Left colon (tissue), 2 donors: Measurements from ENCODE around the gene OPTN. TPM values are rescaled to one million over a fixed set of nuclear protein-coding genes. Genes with fewer than 3 reads are reported as not detected.
"Not testable (repeated sequence)": the region's sequence is repeated elsewhere in the genome, so short reads cannot be mapped to it uniquely, and the experiment has no call there.

ENCODE experiments used
- ATAC-seq: fragments of 200-7000 bp; cut with Tn5 transposase; one replicate; pipeline ENCODE4 v1.9.1; 2020; ENCODE audit warnings: mild to moderate bottlenecking, moderate library complexity
- DNase-seq, 2 donors: peaks; one replicate each; pipeline ENCODE4 v3.0.0-alpha.2; 2020
- intact Hi-C, 2 donors: fragments of 100-400 bp; cut with DNase I in 1 of 2; cut with micrococcal nuclease in 1 of 2; formaldehyde crosslinking; loops; one replicate each; pipeline versions ENCODE4 v1.11.2 to v1.14.0; 2022; cut with DNase I, micrococcal nuclease
- long read RNA-seq: library from polyadenylated mRNA; unstranded; transcript quantifications from one replicate; pipeline ENCODE4 v2.0.0, GENCODE V29; 2021
- total RNA-seq, 2 donors: library from RNA; stranded (reverse); fragmentation: NEBNext Ultra II Directional; extraction: Animal tissue kit (Norgen Biotek cat#: 25700); gene quantifications; one replicate each; pipeline ENCODE4 v1.2.1, GENCODE V29; 2021
- donor health status: DM: no; HTN: no; CAD: no.
- donor health status: DM: yes; HTN: yes; CAD: no.

Gene OPTN
- 100 to 1,000 TPM in 1 of 2 donors, 10 to 100 TPM in 1; 93.2 to 122 TPM for total RNA-seq
- long read RNA-seq, transcript OPTN-202 (15 exons, 3,400 nt): minor isoform, 18 of 222 reads
- long read RNA-seq, transcript OPTN-203 (16 exons, 3,521 nt): minor isoform, 7 of 222 reads
- long read RNA-seq, transcript OPTN-205 (14 exons, 3,321 nt): major isoform, 75 of 222 reads
- long read RNA-seq, partial matches to known transcripts: 55 of 222 reads
- long read RNA-seq, other reads (novel, unspliced or antisense): 65 of 222 reads

GRCh38 chr10:13099666-13100348 is at the start of gene OPTN:
Gene OPTN, plus strand, starts transcription at chr10:13100163. Its CDS starts 8,960 bp downstream, at chr10:13109123.
- peak; percentile 77 to 86 for DNase-seq
- ATAC-seq: peak; percentile 85
- intact Hi-C loops: no loop called here

DNA sequence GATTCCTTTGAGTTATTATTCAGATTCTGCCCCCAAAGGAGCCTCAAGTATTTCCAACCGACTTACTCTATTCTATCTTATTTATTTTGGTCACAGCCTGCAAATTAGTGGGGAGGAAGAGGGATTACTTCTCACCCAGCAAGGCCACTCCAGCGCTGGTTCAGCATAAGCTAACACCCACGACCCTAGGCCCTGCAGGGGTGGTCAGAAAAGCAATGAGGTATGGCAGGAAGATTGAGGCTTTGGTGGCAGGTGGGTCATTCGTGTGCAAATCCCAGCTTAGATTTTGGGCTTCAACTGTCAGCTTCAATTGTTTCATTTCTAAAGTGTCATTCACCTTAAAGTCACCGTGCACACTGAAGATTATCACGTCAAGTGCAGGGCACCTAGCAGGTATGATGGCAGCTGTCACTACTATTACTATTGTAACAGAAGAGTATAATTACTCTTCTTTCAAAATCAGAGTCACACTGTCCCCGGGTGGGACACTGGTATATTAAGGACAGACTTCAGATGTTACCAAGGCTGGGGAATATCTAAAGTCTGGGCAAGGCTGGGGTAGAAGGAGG is 48.8 kb upstream of the OPTN start:
- DNase-seq (no peak), ATAC-seq (no peak)
- intact Hi-C loops: no loop called here

- DNase-seq, intact Hi-C loops, ATAC-seq: not testable (repeated sequence)
Observed at GRCh38 chr10:13053208-13053607, 46.8 kb upstream of the OPTN start.

DNA sequence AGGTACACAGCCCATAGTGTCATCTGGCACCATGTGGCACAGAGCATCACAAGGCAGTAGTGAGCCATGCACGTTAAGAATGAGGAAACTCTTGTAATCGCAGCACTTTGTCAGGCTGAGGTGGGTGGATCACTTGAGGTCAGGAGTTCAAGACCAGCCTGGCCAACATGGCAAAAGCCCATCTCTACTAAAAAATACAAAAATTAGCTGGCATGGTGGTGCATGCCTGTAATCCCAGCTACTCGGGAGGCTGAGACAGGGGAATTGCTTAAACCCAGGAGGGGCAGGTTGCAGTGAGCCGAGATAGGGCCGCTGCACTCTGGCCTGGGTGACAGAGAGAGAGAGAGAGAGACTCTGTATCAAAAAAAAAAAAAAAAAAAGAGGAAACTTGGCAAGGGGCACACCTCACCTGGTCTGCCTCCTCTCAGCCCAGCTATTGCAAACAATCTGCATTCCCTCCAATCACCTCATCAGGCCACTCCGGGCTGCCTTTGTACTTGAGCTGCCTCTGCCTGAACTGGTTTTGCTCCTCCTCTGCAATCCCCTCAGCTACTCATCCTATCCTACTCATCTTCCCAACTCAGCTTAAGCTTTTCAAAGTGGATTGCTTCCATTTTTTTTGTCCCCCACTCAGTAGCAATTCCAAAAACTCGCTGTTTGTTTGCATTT is 46.0 kb upstream of the OPTN start:
- intact Hi-C loops: no loop called here
- peak; percentile 16 for ATAC-seq

GRCh38 chr10:13054844-13055243 is 45.1 kb upstream of the OPTN start:
- no peak for ATAC-seq
- intact Hi-C loops: no loop called here

More for the DNA sequence above, 46.0 kb upstream of the OPTN start:
- no peak for DNase-seq

DNA sequence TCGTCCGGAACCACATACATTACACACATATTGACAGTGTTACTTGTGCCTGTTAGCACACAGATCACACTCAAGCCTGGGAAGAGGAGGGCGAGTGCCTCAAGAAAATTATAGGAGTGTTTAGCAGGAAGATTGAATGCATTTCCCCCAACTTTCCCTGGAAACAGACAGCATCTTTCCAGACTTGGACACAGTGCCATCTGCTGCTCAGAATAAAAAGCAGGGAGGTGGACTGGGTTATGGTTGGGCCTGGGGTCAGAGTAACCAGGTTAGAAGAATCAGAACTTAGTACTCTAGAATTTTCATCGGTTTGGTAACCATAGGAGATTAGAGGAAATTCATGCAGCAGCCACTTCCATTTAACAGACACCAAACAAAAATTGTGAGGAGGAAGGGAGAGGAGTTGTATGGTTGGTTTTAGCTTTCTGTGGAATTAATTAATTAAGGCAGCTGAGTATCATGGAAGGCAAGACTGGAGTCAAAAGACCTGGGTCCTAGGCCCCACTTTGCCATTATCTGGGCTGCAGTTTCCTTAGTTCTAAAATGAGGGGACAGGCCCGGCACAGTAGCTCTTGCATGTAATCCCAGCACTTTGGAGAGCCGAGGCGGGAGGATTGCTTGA is 43.4 kb upstream of the OPTN start:
- ATAC-seq (no peak), DNase-seq (no peak)
- intact Hi-C loops: no loop called here

More at GRCh38 chr10:13054844-13055243, 45.1 kb upstream of the OPTN start:
- DNase-seq: no peak

DNA sequence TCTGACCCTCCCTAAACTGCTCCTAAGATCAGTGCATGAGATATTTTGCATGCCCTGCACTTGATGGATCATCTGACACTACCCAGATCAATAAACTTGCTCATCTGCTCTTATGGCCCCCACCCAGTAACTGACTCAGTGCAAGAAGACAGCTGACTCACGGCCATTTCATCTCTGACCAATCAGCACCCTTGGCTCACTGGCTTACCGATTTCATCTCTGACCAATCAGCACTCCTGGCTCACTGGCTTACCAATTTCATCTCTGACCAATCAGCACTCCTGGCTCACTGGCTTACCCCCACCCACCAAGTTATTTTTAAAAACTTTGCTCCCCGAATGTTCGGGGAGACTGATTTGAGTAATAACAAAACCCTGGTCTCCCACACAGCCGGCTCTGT is 37.2 kb upstream of the OPTN start:
- intact Hi-C loops: no loop called here
- ATAC-seq (no peak), DNase-seq (no peak)

DNA sequence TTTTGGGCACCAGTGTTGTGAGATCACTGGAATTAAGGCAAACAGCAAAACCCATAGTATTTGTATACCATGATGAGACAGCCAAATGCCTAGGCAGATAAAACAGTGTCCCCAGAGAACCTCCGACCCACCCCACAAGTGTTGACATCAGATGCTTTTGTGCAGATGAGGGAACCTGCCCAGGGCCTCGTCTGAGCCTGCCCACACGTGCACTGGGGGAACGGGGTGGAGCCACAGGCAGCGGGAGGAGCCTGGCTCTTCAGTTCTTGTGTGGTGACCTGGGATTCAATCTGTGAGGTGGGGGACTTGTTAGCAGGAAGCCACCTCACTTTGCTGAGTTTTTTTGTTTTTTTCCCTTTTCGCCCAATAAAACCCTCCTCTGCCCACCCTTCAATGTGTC is 33.4 kb upstream of the OPTN start:
- intact Hi-C loops: no loop called here
- no peak for DNase-seq
- ATAC-seq: no peak

DNA sequence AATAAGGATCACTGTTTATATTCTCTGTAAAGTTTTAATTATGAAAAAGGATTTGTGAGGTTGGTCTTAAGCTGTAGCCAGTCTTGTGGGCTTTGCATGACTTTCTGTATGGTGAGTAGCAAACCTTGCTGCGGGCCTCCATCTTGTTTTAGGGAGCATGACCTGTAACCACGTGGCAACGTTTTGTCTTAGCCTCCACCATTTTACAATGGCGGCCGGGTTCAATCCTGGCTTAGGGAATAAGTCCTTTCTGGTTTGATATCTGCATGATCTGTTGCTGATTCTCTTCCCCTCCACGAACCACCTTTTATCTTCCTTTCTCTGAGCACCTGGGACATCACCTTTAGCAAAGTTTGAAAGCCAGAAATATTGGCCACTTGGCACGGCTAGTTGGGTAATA is 32.5 kb upstream of the OPTN start:
- ATAC-seq (no peak), DNase-seq (no peak)
- intact Hi-C loops: no loop called here

GRCh38 chr10:13068071-13068470 is 31.9 kb upstream of the OPTN start:
- DNase-seq (no peak), ATAC-seq (no peak)
- intact Hi-C loops: no loop called here

DNA sequence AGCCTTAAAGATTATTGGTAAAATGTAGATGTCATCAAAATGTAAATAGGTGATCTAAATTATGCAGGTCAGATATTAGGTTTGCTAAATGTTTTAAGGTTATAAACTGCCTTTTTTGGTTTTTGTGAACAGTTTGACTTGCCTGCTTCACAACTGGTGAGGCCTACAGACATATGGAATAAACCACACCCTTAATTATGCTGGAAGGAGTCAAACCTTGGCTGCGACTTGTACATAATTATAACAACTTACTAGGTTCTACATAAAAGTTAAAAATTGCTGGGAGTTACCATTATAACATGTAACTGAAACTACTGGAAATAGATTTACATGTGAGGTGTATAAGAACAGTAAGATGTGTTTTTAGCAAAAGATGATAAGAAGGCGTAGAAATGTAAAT is 31.5 kb upstream of the OPTN start:
- no peak for DNase-seq
- ATAC-seq: no peak
- intact Hi-C loops: no loop called here

DNA sequence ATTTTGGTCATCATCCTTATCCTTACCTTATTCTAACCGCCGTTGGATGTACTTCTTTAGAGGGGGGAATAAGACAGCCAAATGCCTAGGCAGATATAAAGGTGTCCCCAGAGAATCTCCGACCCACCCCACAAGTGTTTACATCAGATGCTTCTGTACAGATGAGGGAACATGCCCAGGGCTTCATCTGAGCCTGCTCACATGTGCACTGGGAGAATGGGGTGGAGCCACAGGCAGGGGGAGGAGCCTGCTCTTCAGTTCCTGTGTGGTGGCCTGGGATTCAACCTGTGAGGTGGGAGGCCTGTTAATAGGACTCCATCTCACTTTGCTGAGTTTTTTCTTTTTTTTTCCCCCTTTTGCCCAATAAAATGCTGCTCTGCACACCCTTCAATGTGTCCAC is 27.6 kb upstream of the OPTN start:
- no peak for ATAC-seq
- DNase-seq: no peak
- intact Hi-C loops: no loop called here

DNA sequence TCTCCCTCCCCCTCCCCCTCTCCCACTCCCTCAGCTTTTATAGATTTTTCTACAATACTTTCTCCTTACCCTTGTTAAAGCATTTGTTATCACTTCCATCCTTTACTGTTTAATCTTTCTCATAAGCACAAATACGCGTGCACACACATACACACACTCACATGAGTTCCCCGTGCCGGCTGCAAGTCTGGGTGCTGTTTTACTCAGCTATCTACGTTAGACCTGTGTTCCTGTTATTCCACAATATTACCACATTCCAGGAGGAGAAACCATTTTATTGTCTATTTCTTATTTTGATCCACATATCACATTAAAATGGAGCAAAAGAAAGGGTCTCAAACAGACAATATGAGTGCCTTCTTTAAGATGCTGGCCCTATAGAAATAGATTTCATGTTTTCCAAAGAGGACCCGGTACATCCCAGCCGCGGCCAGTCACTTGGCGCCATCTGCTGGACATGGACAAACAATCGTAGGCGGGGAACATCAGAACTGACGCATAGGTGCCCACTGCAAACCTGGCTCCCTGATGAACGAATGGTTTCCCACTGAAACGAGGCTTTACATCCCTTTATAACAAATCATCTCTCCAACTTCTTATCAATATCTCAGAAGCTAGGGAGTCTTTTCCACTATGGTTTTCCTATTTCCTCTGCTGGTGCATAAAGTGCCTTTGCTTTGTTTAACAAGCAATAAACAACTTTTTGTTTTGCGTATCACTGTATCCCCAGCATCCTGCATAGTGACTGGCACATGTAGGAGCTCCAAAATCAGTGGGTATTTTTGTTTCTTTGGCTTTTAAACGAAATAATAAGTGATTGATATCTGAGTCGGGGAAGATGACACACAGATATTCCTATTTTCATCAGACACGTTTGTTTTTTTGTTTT is 25.2 kb upstream of the OPTN start:
- intact Hi-C loops: no loop called here
- ATAC-seq: peak; percentile 87
- DNase-seq: peak; percentile 36 to 73

DNA sequence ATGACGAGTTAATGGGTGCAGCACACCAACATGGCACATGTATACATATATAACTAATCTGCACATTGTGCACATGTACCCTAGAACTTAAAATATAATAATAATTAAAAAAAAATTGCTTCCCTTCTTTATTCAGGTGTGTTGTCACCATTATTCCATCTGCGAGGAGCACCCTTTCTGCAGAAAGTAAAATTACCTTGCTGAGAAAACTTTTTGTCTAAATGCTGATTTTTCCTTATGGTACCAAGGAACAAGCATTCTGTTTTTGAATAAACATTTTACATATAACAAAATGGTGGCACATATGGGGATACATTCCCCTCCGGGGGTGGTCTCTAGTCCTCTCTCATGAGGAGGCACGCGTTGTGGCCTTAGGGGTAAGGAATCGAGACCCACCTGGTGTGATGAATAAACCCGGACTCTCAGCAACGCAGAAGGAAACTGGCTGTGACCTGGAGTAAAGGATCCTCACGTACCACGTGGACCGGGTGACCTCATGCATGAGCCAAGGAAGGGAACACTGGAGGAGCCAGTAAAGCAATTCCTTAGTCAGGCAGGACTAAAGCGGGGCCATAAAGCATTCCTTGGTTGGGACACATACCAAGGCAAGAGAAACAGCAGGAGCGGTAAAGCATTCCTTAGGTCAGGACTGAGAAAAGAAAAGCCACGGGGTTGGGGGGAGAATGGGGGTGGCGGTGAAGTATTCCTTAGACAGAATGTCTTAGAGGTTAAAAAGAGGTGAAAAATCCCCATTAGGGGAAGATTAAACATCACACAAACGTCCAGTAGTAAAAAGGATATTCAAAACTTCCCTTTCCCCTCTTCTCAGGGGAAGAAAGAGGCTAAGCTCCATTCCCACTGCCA is 20.8 kb upstream of the OPTN start:
- DNase-seq (no peak), ATAC-seq (no peak)
- intact Hi-C loops: no loop called here

- DNase-seq: no peak
- no peak for ATAC-seq
- intact Hi-C loops: no loop called here
Observed at GRCh38 chr10:13079776-13080050, 20.2 kb upstream of the OPTN start.

- no peak for DNase-seq
- intact Hi-C loops: no loop called here
- no peak for ATAC-seq
Observed at GRCh38 chr10:13080643-13081042, 19.3 kb upstream of the OPTN start.

DNA sequence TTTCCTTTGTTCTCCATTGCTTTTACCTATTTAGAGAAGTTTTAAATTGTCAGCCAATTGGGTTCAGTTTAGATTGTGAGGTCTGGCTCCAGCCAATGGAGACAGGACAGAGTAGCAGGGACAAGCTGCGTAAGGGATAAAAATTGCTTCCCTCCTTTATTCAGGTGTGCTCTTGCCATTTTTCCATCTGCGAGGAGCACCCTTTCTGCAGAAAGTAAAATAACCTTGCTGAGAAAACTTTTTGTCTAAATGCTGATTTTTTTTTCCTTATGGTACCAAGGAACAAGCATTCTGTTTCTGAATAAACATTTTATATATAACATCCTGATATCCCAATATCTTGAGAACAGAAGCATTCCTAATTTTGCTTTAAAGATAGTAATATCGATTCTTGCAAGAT is 16.3 kb upstream of the OPTN start:
- intact Hi-C loops, DNase-seq, ATAC-seq: not testable (repeated sequence)

- no peak for DNase-seq
- no peak for ATAC-seq
- intact Hi-C loops: no loop called here
Observed at GRCh38 chr10:13086056-13086455, 13.9 kb upstream of the OPTN start.
